ENCODE results near the gene P3H3.

The P3H3 gene

GRCh38 chr12:6873094-6874014 is 45.1 kb downstream of the P3H3 start, which contains the start of gene SPSB2 (continued):
- TF ChIP-seq ZNF549 (tag by site-specific recombination; IDR thresholded peaks at IDR 0.05) (no peak), ZNF561 (tag by site-specific recombination; IDR thresholded peaks at IDR 0.05; ENCODE audit: borderline replicate concordance) (peak; percentile 47; the same call in 1 of the 2 replicates), ZNF585B (tag by site-specific recombination; IDR thresholded peaks at IDR 0.05) (no peak), ZNF639 (tag by site-specific recombination; IDR thresholded peaks at IDR 0.05) (no peak), PRDM1 (tag by site-specific recombination; IDR thresholded peaks at IDR 0.05) (no peak), ZNF777 (tag by site-specific recombination; IDR thresholded peaks at IDR 0.05; ENCODE audit: borderline replicate concordance) (no peak), ZNF239 (tag by site-specific recombination; IDR thresholded peaks at IDR 0.05) (no peak), ZNF23 (tag by site-specific recombination; IDR thresholded peaks at IDR 0.05; ENCODE audit: borderline replicate concordance) (no peak), ZNF341 (tag by site-specific recombination; IDR thresholded peaks at IDR 0.05; ENCODE audit: low read depth) (no peak), ZBTB6 (tag by site-specific recombination; IDR thresholded peaks at IDR 0.05) (peak; percentile 64), ZNF214 (tag by site-specific recombination; IDR thresholded peaks at IDR 0.05; ENCODE audit: borderline replicate concordance) (no peak), ZNF707 (tag by site-specific recombination; IDR thresholded peaks at IDR 0.05) (no peak), ZNF184 (tag by site-specific recombination; IDR thresholded peaks at IDR 0.05) (no peak), PRDM2 (tag by site-specific recombination; IDR thresholded peaks at IDR 0.05; ENCODE audit: borderline replicate concordance) (no peak), ZNF792 (tag by site-specific recombination; IDR thresholded peaks at IDR 0.05) (no peak), ZNF350 (tag by site-specific recombination; IDR thresholded peaks at IDR 0.05) (no peak), HOXC10 (CRISPR knock-in tag; IDR thresholded peaks at IDR 0.05) (no peak), REST (tag by site-specific recombination; IDR thresholded peaks at IDR 0.05) (no peak; the same call in 1 of the 2 replicates), ZNF292 (tag by site-specific recombination; IDR thresholded peaks at IDR 0.05; ENCODE audit: borderline replicate concordance, low read depth) (no peak), ZNF530 (tag by site-specific recombination; IDR thresholded peaks at IDR 0.05; ENCODE audit: low read depth) (no peak), ZNF623 (tag by site-specific recombination; IDR thresholded peaks at IDR 0.05) (no peak), ZNF148 (tag by site-specific recombination; IDR thresholded peaks at IDR 0.05; ENCODE audit: borderline replicate concordance) (no peak), MEIS1 (CRISPR knock-in tag; IDR thresholded peaks at IDR 0.05; ENCODE audit: borderline replicate concordance) (no peak), ZNF560 (tag by site-specific recombination; IDR thresholded peaks at IDR 0.05; ENCODE audit: borderline replicate concordance) (no peak), ZNF548 (tag by site-specific recombination; IDR thresholded peaks at IDR 0.05) (no peak)
